ENCODE results near the gene TSPEAR. TPM values are rescaled to one million over a fixed set of nuclear protein-coding genes. Genes with fewer than 3 reads are reported as not detected.

TSPEAR gene
- total RNA-seq, 2 experiments from 2014 or later = not detected

- TF ChIP-seq, protein P1, sequence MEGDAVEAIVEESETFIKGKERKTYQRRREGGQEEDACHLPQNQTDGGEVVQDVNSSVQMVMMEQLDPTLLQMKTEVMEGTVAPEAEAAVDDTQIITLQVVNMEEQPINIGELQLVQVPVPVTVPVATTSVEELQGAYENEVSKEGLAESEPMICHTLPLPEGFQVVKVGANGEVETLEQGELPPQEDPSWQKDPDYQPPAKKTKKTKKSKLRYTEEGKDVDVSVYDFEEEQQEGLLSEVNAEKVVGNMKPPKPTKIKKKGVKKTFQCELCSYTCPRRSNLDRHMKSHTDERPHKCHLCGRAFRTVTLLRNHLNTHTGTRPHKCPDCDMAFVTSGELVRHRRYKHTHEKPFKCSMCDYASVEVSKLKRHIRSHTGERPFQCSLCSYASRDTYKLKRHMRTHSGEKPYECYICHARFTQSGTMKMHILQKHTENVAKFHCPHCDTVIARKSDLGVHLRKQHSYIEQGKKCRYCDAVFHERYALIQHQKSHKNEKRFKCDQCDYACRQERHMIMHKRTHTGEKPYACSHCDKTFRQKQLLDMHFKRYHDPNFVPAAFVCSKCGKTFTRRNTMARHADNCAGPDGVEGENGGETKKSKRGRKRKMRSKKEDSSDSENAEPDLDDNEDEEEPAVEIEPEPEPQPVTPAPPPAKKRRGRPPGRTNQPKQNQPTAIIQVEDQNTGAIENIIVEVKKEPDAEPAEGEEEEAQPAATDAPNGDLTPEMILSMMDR (IDR thresholded peaks at IDR 0.05) = no peak
- no peak for ATAC-seq (ENCODE audit: poor library complexity)
- H3K36me3 ChIP-seq (ENCODE audit: insufficient read depth, low read length) = no peaks in the 10 kb centered on the region
- Mint-ChIP-seq H3K4me3 (no peak overlapping the region), H3K27me3 (no peaks in the 10 kb centered on the region), H3K27ac (no peak overlapping the region), H3K4me1 (ENCODE audit: low read depth) (no peaks in the 10 kb centered on the region), H3K36me3 (ENCODE audit: low read depth) (no peaks in the 10 kb centered on the region), H3K9me3 (no peaks in the 10 kb centered on the region)
- H3K4me1 ChIP-seq (ENCODE audit: insufficient read depth, low read length) = no peaks in the 10 kb centered on the region
- no peak overlapping the region for H3K27ac ChIP-seq (ENCODE audit: low read depth in 1 of 2, low read length in 2 of 2)
- H3K4me3 ChIP-seq (ENCODE audit: low read length) = no peak overlapping the region
- peaks cover 0 to 5% of the 10 kb centered on the region in 2 experiments for H3K9me3 ChIP-seq (ENCODE audit: control insufficient read depth in 1 of 2, insufficient read depth in 1 of 2, low read length in 2 of 2)
- POLR2A ChIA-PET = no interaction called here
- intact Hi-C loops (cut with DNase I, micrococcal nuclease) = no loop called here
- CTCF ChIA-PET = no interaction called here
- no peak for DNase-seq
- no peaks in the 10 kb centered on the region for H3K27me3 ChIP-seq (ENCODE audit: control insufficient read depth in 1 of 2, insufficient read depth in 2 of 2, low read length in 2 of 2)
Measured at GRCh38 chr21:44516828-44517174, 194.6 kb downstream of the TSPEAR start.

DNA sequence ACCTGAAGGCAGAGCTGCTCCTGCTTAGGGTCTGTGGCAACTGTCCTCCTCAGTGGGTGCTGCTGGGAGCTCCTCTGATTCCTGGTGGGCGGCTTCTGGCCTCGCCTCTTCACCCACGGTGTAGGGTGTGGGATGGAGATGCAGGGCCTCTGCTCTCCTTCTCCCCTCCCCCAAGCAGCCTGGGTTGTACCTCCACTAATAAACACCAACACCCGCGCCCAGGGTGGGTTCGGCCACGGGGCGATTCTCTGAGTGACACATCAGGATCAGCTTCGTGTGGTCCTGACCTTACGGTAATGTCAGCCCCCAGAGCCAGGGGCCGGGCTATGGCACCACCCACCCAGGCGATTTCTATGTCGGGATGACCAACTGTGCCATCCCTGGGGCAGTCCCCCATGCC lies 195.0 kb downstream of the TSPEAR start:
- no peaks in the 10 kb centered on the region for H3K36me3 Mint-ChIP-seq (ENCODE audit: low read depth)
- H3K9me3 Mint-ChIP-seq = no peaks in the 10 kb centered on the region
- intact Hi-C loops (cut with DNase I, micrococcal nuclease) = no loop called here
- DNase-seq = no peak
- no peak overlapping the region for H3K4me3 Mint-ChIP-seq
- ChIA-PET CTCF (no interaction called here), POLR2A (no interaction called here)
- Histone ChIP-seq H3K27ac (ENCODE audit: low read depth in 1 of 2, low read length in 2 of 2) (no peak overlapping the region), H3K9me3 (ENCODE audit: control insufficient read depth in 1 of 2, insufficient read depth in 1 of 2, low read length in 2 of 2) (peaks cover 0 to 5% of the 10 kb centered on the region in 2 experiments), H3K36me3 (ENCODE audit: insufficient read depth, low read length) (no peaks in the 10 kb centered on the region), H3K4me1 (ENCODE audit: insufficient read depth, low read length) (no peaks in the 10 kb centered on the region), H3K27me3 (ENCODE audit: control insufficient read depth in 1 of 2, insufficient read depth in 2 of 2, low read length in 2 of 2) (no peaks in the 10 kb centered on the region), H3K4me3 (ENCODE audit: low read length) (no peak overlapping the region)
- H3K27ac Mint-ChIP-seq = no peak overlapping the region
- ATAC-seq (ENCODE audit: poor library complexity) = no peak
- no peaks in the 10 kb centered on the region for H3K27me3 Mint-ChIP-seq
- TF ChIP-seq, protein P1 (IDR thresholded peaks at IDR 0.05) = no peak
- no peaks in the 10 kb centered on the region for H3K4me1 Mint-ChIP-seq (ENCODE audit: low read depth)

- Histone ChIP-seq H3K4me3 (ENCODE audit: low read length) (no peak overlapping the region), H3K27ac (ENCODE audit: low read depth in 1 of 2, low read length in 2 of 2) (no peak overlapping the region), H3K27me3 (ENCODE audit: control insufficient read depth in 1 of 2, insufficient read depth in 2 of 2, low read length in 2 of 2) (no peaks in the 10 kb centered on the region), H3K36me3 (ENCODE audit: insufficient read depth, low read length) (no peaks in the 10 kb centered on the region), H3K4me1 (ENCODE audit: insufficient read depth, low read length) (peaks cover 6% of the 10 kb centered on the region), H3K9me3 (ENCODE audit: control insufficient read depth in 1 of 2, insufficient read depth in 1 of 2, low read length in 2 of 2) (peaks cover 0 to 5% of the 10 kb centered on the region in 2 experiments)
- POLR2A ChIA-PET = no interaction called here
- Mint-ChIP-seq H3K4me1 (ENCODE audit: low read depth) (no peaks in the 10 kb centered on the region), H3K36me3 (ENCODE audit: low read depth) (no peaks in the 10 kb centered on the region), H3K4me3 (no peak overlapping the region), H3K27ac (no peak overlapping the region), H3K9me3 (no peaks in the 10 kb centered on the region), H3K27me3 (no peaks in the 10 kb centered on the region)
- no peak for ATAC-seq (ENCODE audit: poor library complexity)
- no peak for DNase-seq
- TF ChIP-seq, protein P1 (IDR thresholded peaks at IDR 0.05) = no peak
- intact Hi-C loops (cut with DNase I, micrococcal nuclease) = no loop called here
- CTCF ChIA-PET = interaction anchor here (1.3 kb wide), 1 partner anchor 278 kb away, joined by 4 read pairs; no protein-coding TSS in a partner anchor
Measured at GRCh38 chr21:44515359-44516165, 195.8 kb downstream of the TSPEAR start.
